Measurements from ENCODE around the gene KRTAP5-3.
"Not testable (repeated sequence)": the region's sequence is repeated elsewhere in the genome, so short reads cannot be mapped to it uniquely, and the experiment has no call there.

Gene KRTAP5-3

DNA sequence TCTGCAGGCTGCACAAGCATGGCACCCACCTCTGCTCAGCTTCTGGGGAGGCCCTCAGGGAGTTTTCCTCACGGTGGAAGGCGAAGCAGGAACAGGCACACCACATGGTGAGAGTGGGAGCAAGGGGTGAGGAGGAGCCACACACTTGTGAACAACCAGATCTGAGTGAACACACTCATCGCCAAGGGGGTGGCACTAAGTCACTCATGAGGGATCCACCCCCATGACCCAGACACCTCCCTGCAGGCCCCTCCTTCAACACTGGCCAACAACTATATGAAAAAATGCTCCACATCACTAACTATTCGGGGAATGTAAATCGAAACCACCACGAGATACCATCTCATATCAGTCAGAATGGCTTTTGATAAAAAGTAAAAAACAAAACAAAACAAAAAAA is 9.4 kb downstream of the KRTAP5-3 start:
- H3K27ac ChIP-seq (ENCODE audit: low read depth, low read length) = no peak overlapping the region
- peaks cover 4 to 14% (median 11%) of the 10 kb centered on the region in 5 donors for H3K27me3 ChIP-seq (ENCODE audit: control insufficient read depth in 5 of 5, insufficient read depth in 4 of 5, low read length in 5 of 5)
- H3K9me3 ChIP-seq (ENCODE audit: control insufficient read depth in 5 of 5, low read length in 5 of 5) = no peaks in the 10 kb centered on the region
- no peak overlapping the region for H3K9ac ChIP-seq (ENCODE audit: low read length in 5 of 5)
- H3K4me3 ChIP-seq (ENCODE audit: low read depth in 1 of 5, low read length in 5 of 5) = no peak overlapping the region
- H3K4me1 ChIP-seq (ENCODE audit: control insufficient read depth in 5 of 5, insufficient read depth in 5 of 5, low read length in 5 of 5) = peaks cover 0 to 15% (median 0%) of the 10 kb centered on the region in 5 donors
- H3K36me3 ChIP-seq (ENCODE audit: control insufficient read depth in 5 of 5, insufficient read depth in 5 of 5, low read length in 5 of 5) = no peaks in the 10 kb centered on the region

DNA sequence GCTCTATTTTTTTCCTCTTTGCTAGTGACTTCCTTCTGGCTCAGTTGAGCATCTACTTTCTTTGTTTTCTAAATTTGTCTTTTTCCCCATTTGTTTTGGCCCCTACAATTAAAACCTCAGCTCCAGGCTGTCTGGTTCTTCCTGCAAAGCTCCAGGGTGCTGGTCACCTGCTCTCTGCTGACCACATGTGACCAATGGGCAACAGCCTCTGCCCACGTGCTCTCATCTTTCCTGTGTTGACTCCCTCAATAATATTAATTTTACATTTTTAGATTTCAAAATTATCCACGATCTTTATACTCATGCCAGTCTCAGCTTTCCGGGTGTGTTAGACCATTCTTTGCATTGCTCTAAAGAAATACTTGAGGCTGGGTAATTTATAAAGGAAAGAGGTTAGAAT is 9.9 kb downstream of the KRTAP5-3 start:
- not testable (repeated sequence) for H3K9me3 ChIP-seq (ENCODE audit: control insufficient read depth in 5 of 5, low read length in 5 of 5); H3K36me3 ChIP-seq (ENCODE audit: control insufficient read depth in 5 of 5, insufficient read depth in 5 of 5, low read length in 5 of 5); H3K4me3 ChIP-seq (ENCODE audit: low read depth in 1 of 5, low read length in 5 of 5); H3K9ac ChIP-seq (ENCODE audit: low read length in 5 of 5); H3K27ac ChIP-seq (ENCODE audit: low read depth, low read length)
- H3K27me3 ChIP-seq (ENCODE audit: control insufficient read depth in 5 of 5, insufficient read depth in 4 of 5, low read length in 5 of 5) = peaks cover 4 to 18% (median 12%) of the 10 kb centered on the region in 5 donors
- H3K4me1 ChIP-seq (ENCODE audit: control insufficient read depth in 5 of 5, insufficient read depth in 5 of 5, low read length in 5 of 5) = peaks cover 0 to 15% (median 0%) of the 10 kb centered on the region in 5 donors

DNA sequence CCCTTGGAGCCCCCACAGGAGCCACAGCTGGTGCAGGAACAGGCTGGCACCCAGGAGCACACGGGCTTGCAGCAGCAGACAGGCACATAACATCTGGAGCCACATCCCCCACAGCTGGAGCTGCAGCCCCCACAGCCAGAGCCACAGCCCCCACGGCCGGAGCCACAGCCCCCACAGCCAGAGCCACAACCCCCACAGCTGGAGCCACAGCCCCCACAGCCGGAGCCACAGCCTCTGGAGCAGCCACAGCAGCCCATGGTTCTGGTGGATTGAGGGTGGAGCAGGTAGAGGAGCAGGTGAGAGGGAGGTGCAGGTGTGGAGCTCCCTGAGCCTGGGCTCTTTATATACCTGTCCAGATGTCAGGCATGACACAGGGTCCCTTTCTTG is 10.3 kb downstream of the KRTAP5-3 start, which contains the start of gene KRTAP5-2:
Gene KRTAP5-2 (minus strand): TSS at position 301 of the 387 bp plus-strand sequence. CDS start 44 bp downstream, at position 257.
- no peak within 1 kb of the TSS for H3K9ac ChIP-seq (ENCODE audit: low read length in 5 of 5)
- no peak within 1 kb of the TSS for H3K4me3 ChIP-seq (ENCODE audit: low read depth in 1 of 5, low read length in 5 of 5)
- H3K4me1 ChIP-seq (ENCODE audit: control insufficient read depth in 5 of 5, insufficient read depth in 5 of 5, low read length in 5 of 5) = peaks cover 0 to 15% (median 0%) of the 10 kb centered on the region in 5 donors
- no peaks in the 10 kb centered on the region for H3K9me3 ChIP-seq (ENCODE audit: control insufficient read depth in 5 of 5, low read length in 5 of 5)
- peaks cover 4 to 20% (median 12%) of the 10 kb centered on the region in 5 donors for H3K27me3 ChIP-seq (ENCODE audit: control insufficient read depth in 5 of 5, insufficient read depth in 4 of 5, low read length in 5 of 5)
- no peaks in the 10 kb centered on the region for H3K36me3 ChIP-seq (ENCODE audit: control insufficient read depth in 5 of 5, insufficient read depth in 5 of 5, low read length in 5 of 5)
- H3K27ac ChIP-seq (ENCODE audit: low read depth, low read length) = no peak within 1 kb of the TSS

- Histone ChIP-seq H3K27ac (ENCODE audit: low read depth, low read length) (no peak overlapping the region), H3K9me3 (ENCODE audit: control insufficient read depth in 5 of 5, low read length in 5 of 5) (no peaks in the 10 kb centered on the region), H3K27me3 (ENCODE audit: control insufficient read depth in 5 of 5, insufficient read depth in 4 of 5, low read length in 5 of 5) (peaks cover 4 to 20% (median 12%) of the 10 kb centered on the region in 5 donors), H3K9ac (ENCODE audit: low read length in 5 of 5) (no peak overlapping the region), H3K4me3 (ENCODE audit: low read depth in 1 of 5, low read length in 5 of 5) (no peak overlapping the region), H3K36me3 (ENCODE audit: control insufficient read depth in 5 of 5, insufficient read depth in 5 of 5, low read length in 5 of 5) (no peaks in the 10 kb centered on the region), H3K4me1 (ENCODE audit: control insufficient read depth in 5 of 5, insufficient read depth in 5 of 5, low read length in 5 of 5) (peaks cover 0 to 15% (median 0%) of the 10 kb centered on the region in 5 donors)
Observed at GRCh38 chr11:1597331-1597993, 10.8 kb downstream of the KRTAP5-3 start.

- H3K9ac ChIP-seq (ENCODE audit: low read length in 5 of 5); H3K4me3 ChIP-seq (ENCODE audit: low read depth in 1 of 5, low read length in 5 of 5); H3K36me3 ChIP-seq (ENCODE audit: control insufficient read depth in 5 of 5, insufficient read depth in 5 of 5, low read length in 5 of 5); H3K27ac ChIP-seq (ENCODE audit: low read depth, low read length); H3K9me3 ChIP-seq (ENCODE audit: control insufficient read depth in 5 of 5, low read length in 5 of 5): not testable (repeated sequence)
- H3K27me3 ChIP-seq (ENCODE audit: control insufficient read depth in 5 of 5, insufficient read depth in 4 of 5, low read length in 5 of 5) = peaks cover 4 to 20% (median 12%) of the 10 kb centered on the region in 5 donors
- peaks cover 0 to 15% (median 0%) of the 10 kb centered on the region in 5 donors for H3K4me1 ChIP-seq (ENCODE audit: control insufficient read depth in 5 of 5, insufficient read depth in 5 of 5, low read length in 5 of 5)
Observed at GRCh38 chr11:1596576-1597121, 11.6 kb downstream of the KRTAP5-3 start.

- peaks cover 4 to 20% (median 12%) of the 10 kb centered on the region in 5 donors for H3K27me3 ChIP-seq (ENCODE audit: control insufficient read depth in 5 of 5, insufficient read depth in 4 of 5, low read length in 5 of 5)
- not testable (repeated sequence) for H3K4me3 ChIP-seq (ENCODE audit: low read depth in 1 of 5, low read length in 5 of 5); H3K9ac ChIP-seq (ENCODE audit: low read length in 5 of 5); H3K36me3 ChIP-seq (ENCODE audit: control insufficient read depth in 5 of 5, insufficient read depth in 5 of 5, low read length in 5 of 5); H3K27ac ChIP-seq (ENCODE audit: low read depth, low read length); H3K9me3 ChIP-seq (ENCODE audit: control insufficient read depth in 5 of 5, low read length in 5 of 5)
- peaks cover 0 to 15% (median 0%) of the 10 kb centered on the region in 5 donors for H3K4me1 ChIP-seq (ENCODE audit: control insufficient read depth in 5 of 5, insufficient read depth in 5 of 5, low read length in 5 of 5)
Observed at GRCh38 chr11:1595994-1596575, 12.2 kb downstream of the KRTAP5-3 start.

- H3K4me1 ChIP-seq (ENCODE audit: control insufficient read depth in 5 of 5, insufficient read depth in 5 of 5, low read length in 5 of 5) = peaks cover 0 to 25% (median 5%) of the 10 kb centered on the region in 5 donors
- H3K9ac ChIP-seq (ENCODE audit: low read length in 5 of 5) = no peak overlapping the region
- no peak overlapping the region for H3K27ac ChIP-seq (ENCODE audit: low read depth, low read length)
- H3K27me3 ChIP-seq (ENCODE audit: control insufficient read depth in 5 of 5, insufficient read depth in 4 of 5, low read length in 5 of 5) = peaks cover 4 to 19% (median 13%) of the 10 kb centered on the region in 5 donors
- no peak overlapping the region for H3K4me3 ChIP-seq (ENCODE audit: low read depth in 1 of 5, low read length in 5 of 5)
- H3K9me3 ChIP-seq (ENCODE audit: control insufficient read depth in 5 of 5, low read length in 5 of 5) = no peaks in the 10 kb centered on the region
- H3K36me3 ChIP-seq (ENCODE audit: control insufficient read depth in 5 of 5, insufficient read depth in 5 of 5, low read length in 5 of 5) = no peaks in the 10 kb centered on the region
Observed at GRCh38 chr11:1592628-1593027, 15.6 kb downstream of the KRTAP5-3 start.

GRCh38 chr11:1589996-1590395 is 18.3 kb downstream of the KRTAP5-3 start:
- peaks cover 0 to 12% (median 9%) of the 10 kb centered on the region in 5 donors for H3K4me1 ChIP-seq (ENCODE audit: control insufficient read depth in 5 of 5, insufficient read depth in 5 of 5, low read length in 5 of 5)
- H3K27ac ChIP-seq (ENCODE audit: low read depth, low read length) = no peak overlapping the region
- no peaks in the 10 kb centered on the region for H3K9me3 ChIP-seq (ENCODE audit: control insufficient read depth in 5 of 5, low read length in 5 of 5)
- no peaks in the 10 kb centered on the region for H3K36me3 ChIP-seq (ENCODE audit: control insufficient read depth in 5 of 5, insufficient read depth in 5 of 5, low read length in 5 of 5)
- H3K27me3 ChIP-seq (ENCODE audit: control insufficient read depth in 5 of 5, insufficient read depth in 4 of 5, low read length in 5 of 5) = peaks cover 0 to 10% (median 3%) of the 10 kb centered on the region in 5 donors
- H3K9ac ChIP-seq (ENCODE audit: low read length in 5 of 5) = no peak overlapping the region
- H3K4me3 ChIP-seq (ENCODE audit: low read depth in 1 of 5, low read length in 5 of 5) = no peak overlapping the region

GRCh38 chr11:1589191-1589963 is 18.9 kb downstream of the KRTAP5-3 start:
- peaks cover 0 to 15% (median 10%) of the 10 kb centered on the region in 5 donors for H3K4me1 ChIP-seq (ENCODE audit: control insufficient read depth in 5 of 5, insufficient read depth in 5 of 5, low read length in 5 of 5)
- not testable (repeated sequence) for H3K36me3 ChIP-seq (ENCODE audit: control insufficient read depth in 5 of 5, insufficient read depth in 5 of 5, low read length in 5 of 5); H3K9ac ChIP-seq (ENCODE audit: low read length in 5 of 5); H3K9me3 ChIP-seq (ENCODE audit: control insufficient read depth in 5 of 5, low read length in 5 of 5); H3K27ac ChIP-seq (ENCODE audit: low read depth, low read length)
- peaks cover 0 to 13% (median 3%) of the 10 kb centered on the region in 5 donors for H3K27me3 ChIP-seq (ENCODE audit: control insufficient read depth in 5 of 5, insufficient read depth in 4 of 5, low read length in 5 of 5)
- H3K4me3 ChIP-seq (ENCODE audit: low read depth in 1 of 5, low read length in 5 of 5) = peak overlapping the region in 1 of 5 donors; percentile 6
